GM04504 (cell line): ENCODE data around the gene SNAI3.

Source experiments
- DNase-seq: peaks from one replicate; pipeline ENCODE4 v3.0.0-alpha.2; 2012; ENCODE audit warnings: low read depth

SNAI3 gene

DNA sequence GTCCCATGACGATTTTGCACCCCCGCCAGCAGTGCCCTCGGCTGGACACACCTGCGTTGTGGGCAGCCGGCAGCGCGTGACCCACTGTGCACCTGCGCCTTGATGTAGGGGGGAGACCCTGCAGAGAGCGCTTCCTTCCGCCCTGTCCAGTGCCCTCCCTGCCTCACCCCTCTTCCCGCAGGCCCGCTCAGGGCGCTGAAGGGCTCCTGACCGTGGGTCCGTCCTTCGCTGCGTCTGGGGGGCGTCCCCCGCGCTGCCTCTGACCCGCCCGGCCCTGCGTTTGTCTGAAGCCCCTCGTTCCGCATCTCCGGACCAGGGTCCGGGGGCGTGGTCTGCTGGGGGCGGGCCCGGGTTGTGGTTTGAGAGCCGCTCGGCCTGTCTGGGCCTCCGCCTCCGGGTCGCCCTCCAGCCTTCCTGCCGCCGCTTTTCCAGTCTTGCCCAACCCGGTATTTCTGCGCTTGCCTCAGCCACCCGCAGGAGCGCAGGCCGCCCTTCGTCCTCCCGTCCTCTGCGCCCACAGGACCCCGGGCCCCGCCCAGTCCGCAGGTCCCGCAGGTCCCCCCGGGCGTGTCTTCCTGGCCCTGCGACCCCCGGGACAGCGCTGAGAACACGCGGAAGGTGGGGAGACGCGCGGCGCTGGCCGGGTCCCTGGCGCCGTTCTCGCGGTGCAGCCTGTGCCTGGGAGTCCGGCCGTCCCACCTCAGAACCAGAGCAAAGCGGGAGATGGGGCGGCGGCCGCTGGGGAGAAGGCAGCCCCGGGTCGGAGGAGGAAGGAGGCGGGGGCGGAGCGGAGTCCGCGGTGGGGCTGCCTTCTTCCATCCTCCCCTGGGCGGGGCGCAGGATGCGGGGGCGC lies 51.9 kb downstream of the SNAI3 start:
- DNase-seq = no peak

DNA sequence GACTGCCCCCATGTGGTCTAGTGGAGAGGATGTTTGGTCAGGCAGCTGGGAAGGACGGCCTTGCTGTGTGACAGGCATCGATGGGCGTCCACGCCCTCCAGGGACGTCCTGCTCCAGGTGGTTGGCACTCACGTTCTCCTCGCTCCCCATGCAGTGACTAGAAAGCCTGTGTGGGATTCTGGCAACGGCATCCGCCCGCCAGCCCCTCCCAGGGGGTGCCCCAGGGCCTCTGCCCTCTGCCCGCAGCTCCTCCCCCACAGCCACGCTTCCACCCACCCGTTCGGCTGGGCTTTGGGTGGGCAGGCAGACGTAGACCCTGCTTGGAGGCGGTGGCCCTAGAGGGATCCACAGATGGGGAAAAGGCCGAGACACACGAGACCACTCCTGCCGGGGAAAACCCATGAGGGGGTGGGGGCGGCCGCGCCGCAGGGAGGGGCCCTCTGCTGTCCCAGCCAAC lies 52.6 kb downstream of the SNAI3 start:
- DNase-seq = no peak

DNA sequence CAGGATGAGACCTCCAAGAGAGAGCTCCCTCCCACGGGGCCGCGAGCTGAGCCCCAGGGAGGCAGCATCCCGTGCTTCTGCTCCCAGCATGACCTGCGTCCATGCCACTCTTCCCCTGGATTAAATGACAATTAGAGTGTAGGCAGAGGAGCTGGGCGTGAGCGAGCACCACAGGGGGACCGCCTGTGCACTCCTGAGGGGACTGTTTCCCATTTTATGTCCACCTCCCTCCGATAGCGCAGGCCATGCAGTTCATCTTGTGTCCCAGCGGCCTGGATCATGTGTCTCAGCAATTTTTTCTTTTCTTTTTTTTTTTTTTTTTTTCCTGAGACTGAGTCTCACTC lies 53.7 kb downstream of the SNAI3 start:
- no peak for DNase-seq

DNA sequence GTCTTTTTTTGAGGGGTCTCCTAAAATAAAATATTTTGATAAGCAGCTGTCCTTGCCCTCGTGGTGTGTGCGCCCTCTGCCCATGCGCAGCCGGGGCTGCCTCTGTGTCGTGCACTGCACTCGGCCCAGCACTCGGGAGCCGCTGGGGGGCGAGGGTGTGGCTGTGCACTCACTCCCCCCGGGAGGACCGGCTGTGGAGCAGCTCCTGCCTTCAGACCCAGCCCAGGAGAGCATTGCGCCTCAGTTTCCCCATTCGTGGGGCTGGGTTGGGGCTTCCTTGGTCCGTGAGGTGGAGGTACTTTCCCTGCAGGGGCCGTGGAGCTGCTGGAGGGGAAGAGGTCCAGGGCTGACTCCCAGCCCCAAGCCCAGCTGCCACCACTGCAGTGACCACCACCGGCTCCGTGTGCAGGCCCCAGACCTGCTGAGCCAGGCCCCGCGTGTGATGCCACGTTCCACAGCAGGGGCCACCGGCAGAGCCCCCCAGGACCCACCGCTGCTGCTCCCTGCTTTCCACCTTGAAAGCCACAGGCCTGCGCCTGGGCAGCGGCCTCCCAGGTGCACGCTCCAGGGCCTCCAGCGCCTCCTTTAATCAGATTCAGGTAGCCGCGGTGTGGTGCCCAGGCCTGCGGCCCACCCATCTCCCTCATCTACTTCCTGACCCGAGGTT lies 54.3 kb downstream of the SNAI3 start:
- DNase-seq = no peak

DNA sequence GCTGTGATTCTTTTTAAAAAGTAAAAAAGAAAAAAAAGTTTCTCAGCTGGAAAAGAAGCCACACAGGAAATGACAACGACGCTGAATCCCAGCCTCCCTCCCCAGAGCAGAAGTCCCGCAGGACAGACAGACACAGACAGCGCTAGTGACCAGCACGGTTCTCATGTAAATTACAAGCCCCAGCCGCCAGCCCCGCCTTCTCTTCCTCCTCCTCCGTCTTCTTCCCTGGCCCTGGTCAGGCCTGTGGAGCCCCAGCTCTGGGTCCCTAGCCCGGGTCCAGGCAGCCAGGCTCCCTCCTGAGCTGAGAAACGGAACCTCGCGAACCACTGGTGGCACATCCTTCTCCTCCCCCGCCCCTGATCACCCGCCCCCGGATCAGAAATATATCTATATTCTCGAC lies 54.9 kb downstream of the SNAI3 start:
- DNase-seq = no peak

DNA sequence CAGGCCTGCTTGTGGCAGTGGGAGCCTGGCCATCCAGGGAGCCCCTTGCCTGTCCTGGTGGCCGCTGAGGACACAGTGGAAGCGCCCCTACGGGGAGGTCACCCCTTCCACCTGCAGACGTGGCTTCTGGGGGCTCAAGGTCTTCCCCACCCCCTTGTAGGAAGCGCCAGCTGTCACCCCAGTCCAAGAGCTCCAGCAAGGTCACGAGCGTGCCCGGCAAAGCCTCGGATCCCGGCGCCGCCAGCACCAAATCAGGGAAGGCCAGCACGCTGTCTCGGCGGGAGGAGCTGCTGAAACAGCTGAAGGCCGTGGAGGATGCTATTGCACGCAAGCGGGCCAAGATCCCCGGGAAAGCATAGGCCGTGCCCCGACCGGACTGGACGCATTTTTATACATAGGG lies 55.4 kb downstream of the SNAI3 start:
- DNase-seq = no peak

DNA sequence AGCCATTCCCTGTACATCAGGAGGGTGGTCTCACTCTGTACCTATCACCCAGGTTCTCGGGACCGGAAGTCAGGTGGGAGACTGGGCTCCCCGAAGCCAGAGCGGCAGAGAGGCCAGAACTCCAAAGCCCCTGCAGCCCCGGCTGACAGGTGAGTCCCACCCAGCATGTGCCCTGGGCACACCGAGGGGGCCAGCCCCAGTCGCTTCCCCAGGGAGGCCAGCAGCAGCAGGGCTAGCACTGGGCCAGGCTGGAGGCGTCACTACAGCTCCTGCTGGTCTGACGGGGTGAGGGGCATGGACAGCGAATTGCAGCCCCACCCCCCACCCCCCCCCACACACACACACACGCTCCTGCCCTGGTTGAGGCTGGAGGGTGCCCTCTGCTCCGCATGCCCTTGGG lies 55.9 kb downstream of the SNAI3 start:
- DNase-seq = no peak

DNA sequence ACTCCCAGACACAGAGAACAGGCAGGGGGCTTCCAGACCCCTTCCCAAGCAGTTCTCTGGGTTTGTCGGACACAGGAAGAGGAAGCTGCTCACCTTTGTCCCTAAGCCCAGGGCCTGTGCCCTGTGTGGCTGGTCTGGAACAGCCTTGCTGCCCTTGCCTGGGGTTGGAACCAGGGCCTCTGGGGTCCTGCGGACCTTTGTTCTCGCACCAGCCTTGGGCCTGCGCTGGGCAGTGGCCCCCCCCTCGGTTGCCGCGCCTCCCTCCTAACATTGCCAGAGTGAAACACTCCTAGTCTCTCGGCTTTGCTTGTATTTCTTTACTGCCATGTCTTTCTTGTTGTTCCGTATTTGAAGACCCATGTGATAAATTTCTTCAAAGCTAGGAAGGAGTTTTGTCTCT lies 56.5 kb downstream of the SNAI3 start:
- no peak for DNase-seq

DNA sequence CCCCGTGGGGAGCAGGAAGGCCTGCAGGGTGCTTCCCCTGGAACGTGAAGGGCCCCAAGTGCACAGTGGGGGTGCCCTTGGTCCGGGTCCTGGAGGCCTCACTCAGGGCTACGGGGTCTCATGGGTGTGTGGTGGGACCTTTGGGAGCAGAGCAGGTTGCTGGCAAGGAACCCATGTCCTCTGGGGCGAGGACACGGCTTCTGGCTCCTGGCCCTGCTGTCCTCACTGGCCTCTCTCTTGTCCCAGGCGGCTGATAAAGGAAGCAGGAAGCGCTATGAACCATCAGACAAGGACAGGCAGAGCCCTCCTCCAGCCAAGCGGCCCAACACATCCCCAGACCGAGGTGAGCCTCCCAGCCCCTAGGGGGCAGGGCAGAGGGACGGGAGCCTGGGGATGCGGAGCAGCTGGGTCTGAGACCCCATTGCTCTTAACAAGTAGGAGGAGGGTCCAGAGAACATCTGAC lies 57.8 kb downstream of the SNAI3 start:
- DNase-seq = no peak
